GM19043 (cell line): Measurements from ENCODE around the gene ALDOA.
"Not testable (repeated sequence)": the region's sequence is repeated elsewhere in the genome, so short reads cannot be mapped to it uniquely, and the experiment has no call there.

ENCODE experiments used
- ATAC-seq: cut with Tn5 transposase; IDR thresholded peaks from one replicate; pipeline ENCODE4 v1.9.1; 2021; ENCODE audit warnings: low read depth; ENCODE audit not compliant: unreplicated experiment

The ALDOA gene

DNA sequence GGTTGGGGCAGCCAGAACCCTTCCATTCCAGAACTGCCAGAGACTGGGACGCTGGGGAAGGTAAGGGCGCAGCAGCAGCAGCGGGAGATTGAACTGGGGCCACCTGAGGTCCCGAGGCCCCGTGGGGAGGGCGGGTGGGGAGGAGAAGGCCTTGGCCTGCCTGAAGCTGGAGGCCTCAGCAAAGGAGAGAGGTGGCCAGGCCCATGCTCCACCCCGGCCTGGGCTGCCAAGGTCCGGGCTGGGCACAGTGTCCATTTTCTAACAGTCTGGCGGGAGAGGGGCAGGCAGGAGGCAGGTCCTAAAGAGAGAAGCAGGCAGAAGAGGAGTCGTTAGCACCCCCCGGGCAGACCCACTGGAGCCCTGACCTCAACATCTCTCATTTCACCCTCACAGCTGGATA is 48.9 kb downstream of the ALDOA start:
- ATAC-seq, result no peak

DNA sequence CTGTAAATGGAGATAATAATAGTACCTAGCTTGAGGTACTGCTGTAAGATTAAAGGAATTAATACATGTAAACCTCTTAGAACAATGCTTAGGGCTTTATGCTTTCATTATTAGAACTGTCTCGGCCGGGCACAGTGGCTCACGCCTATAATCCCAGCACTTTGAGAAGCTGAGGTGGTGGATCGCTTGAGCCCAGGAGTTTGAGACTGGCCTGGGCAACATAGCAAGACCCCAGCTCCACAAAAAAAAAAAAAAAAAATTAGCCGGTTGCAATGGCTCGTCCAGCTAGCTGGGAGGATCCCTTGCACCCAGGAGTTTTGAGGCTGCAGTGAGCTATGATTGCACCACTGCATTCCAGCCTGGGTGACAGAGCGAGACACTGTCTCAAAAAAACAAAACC is 49.3 kb downstream of the ALDOA start:
- ATAC-seq, result not testable (repeated sequence)

DNA sequence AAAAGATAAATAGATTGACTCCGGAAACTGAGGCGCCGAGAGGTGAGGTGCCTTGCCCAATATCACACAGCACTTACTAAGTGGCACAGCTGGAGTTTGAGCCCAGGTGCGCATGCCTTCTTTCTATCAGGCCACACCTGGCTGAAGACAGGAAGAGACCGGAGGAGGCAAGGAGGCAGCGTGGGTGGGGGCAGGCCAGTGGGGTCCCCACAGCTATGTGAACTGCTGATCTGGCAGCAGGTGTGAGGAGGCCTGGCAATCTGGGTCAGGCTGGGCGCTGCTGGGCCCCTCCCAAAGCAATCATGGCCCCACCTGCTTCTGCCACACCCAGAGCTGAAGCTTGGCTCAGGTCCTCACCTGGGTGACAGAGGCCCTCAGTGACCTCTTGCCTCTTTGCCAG is 49.7 kb downstream of the ALDOA start:
- ATAC-seq, result no peak

DNA sequence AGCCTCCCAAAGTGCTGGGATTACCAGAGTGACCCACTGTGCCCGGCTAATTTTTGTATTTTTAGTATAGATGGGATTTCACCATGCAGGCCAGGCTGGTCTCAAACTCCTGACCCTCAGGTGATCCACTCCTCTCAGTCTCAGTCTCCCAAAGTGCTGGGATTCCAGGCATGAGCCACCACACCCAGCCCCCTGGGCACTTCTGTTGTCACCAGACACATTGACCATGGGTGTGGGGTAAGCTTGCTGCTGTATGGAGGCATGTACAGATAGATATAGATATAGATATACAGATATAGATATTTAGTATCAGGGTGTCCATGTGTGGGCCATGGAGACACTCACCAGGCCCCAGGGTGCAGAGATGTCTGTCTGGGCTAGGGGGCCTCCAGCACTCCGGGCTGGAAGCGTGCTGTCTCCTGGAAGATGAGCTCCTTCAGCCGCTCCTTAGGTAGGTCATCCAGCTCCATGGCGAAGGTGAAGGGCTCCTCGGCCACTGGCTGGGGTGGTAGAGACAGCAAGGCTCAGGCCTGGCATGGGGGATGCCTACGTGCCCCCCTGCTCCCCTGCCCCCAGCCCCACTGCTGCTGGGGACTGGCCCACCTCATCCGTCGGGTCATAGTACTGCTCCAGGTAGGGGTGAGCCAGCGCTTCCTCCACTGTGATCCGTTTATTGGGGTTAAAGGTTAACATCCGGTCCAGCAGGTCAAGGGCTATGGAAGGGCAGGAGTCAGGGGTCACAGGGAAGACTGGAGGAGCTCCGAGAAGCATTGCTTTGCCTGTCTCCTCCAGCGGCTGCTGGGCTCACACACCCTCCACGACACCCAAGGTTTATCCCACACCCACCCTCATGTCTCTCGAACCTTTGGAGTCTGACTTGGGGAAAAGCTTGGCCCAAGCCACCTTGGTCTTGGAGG is 51.0 kb downstream of the ALDOA start:
- no peak for ATAC-seq

DNA sequence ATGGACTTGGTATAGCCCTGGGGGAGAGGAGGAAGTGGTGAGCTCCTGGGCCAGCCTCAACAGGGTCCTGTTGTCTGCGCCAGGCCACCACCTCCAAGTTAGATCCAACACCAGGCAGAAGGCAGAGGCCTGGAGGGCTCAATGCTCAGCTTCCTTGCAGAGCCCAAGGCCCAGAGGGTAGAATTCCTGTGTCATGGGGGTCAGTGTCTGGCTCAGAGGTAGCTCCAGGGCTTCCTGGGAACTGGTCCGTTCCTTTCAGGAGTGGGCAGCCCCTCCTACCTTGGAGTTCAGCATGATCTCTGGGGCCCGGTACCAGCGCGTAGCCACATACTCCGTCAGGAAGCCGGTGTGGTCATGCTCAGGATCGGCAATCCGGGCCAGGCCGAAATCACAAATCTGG is 52.2 kb downstream of the ALDOA start:
- ATAC-seq, result no peak

DNA sequence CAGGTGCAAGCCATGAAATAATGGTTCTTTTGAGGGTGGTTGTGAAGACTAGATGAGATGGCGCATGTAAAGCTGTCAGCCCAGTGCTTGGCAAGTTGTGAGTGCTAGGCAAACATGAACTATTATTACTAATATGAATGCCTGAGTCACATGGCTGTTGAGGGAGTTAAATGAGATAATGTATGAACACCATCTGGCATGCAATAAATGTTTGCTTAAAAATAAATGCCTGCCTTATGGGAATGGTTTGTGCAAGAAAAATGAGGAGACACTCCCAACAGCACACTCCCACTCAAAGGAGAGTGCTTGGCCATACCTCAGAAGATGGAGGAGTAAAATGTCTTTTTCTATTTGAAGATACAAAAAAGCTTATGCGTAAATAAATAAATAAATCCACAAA is 53.9 kb downstream of the ALDOA start:
- ATAC-seq, result no peak
